Activated CD4-positive, alpha-beta T cell treated with anti-CD3 and anti-CD28 coated beads, Interleukin-2, Interleukin-4, amounts not matched to agents 100 ng/mL and 50 ng/mL, durations not matched to agents 16 hours and 8 hours (primary cell): ENCODE results near the gene ADGRD1.

Experiments
- DNase-seq: peaks from one replicate; pipeline ENCODE4 v3.0.0-alpha.2; 2020; ENCODE audit warnings: low spot score

The ADGRD1 gene

GRCh38 chr12:131090274-131091210 lies 136.8 kb downstream of the ADGRD1 start:
- DNase-seq, result no peak

GRCh38 chr12:131091413-131091975 lies 137.8 kb downstream of the ADGRD1 start:
- DNase-seq, result peak; percentile 64

- no peak for DNase-seq
Observed at GRCh38 chr12:131091976-131092691, 138.4 kb downstream of the ADGRD1 start.

GRCh38 chr12:131092901-131093603 lies 139.3 kb downstream of the ADGRD1 start:
- DNase-seq, result peak; percentile 61

GRCh38 chr12:131093604-131093955 lies 139.9 kb downstream of the ADGRD1 start:
- DNase-seq, result no peak

- no peak for DNase-seq
Observed at GRCh38 chr12:131093971-131094830, 140.5 kb downstream of the ADGRD1 start.

GRCh38 chr12:131094831-131095805 lies 141.4 kb downstream of the ADGRD1 start:
- DNase-seq, result no peak

GRCh38 chr12:131095826-131096680 lies 142.3 kb downstream of the ADGRD1 start:
- no peak for DNase-seq

GRCh38 chr12:131096681-131097181 lies 143.0 kb downstream of the ADGRD1 start:
- no peak for DNase-seq

GRCh38 chr12:131097202-131098177 lies 143.8 kb downstream of the ADGRD1 start:
- no peak for DNase-seq

GRCh38 chr12:131098178-131098981 lies 144.7 kb downstream of the ADGRD1 start:
- DNase-seq, result no peak

GRCh38 chr12:131100031-131100674 lies 146.4 kb downstream of the ADGRD1 start:
- DNase-seq, result no peak

GRCh38 chr12:131101006-131101405 lies 147.3 kb downstream of the ADGRD1 start:
- no peak for DNase-seq

- DNase-seq, result no peak
Observed at GRCh38 chr12:131101703-131102492, 148.2 kb downstream of the ADGRD1 start.

- no peak for DNase-seq
Observed at GRCh38 chr12:131102493-131102931, 148.8 kb downstream of the ADGRD1 start.
